DMS153 (cell line): Measurements from ENCODE around the gene ZNF638.
"Not testable (repeated sequence)": the region's sequence is repeated elsewhere in the genome, so short reads cannot be mapped to it uniquely, and the experiment has no call there.

Experiments used
- DNase-seq: peaks from one replicate; lab custom pipeline; 2025; lab: John Stamatoyannopoulos, UW

Gene ZNF638, protein sequence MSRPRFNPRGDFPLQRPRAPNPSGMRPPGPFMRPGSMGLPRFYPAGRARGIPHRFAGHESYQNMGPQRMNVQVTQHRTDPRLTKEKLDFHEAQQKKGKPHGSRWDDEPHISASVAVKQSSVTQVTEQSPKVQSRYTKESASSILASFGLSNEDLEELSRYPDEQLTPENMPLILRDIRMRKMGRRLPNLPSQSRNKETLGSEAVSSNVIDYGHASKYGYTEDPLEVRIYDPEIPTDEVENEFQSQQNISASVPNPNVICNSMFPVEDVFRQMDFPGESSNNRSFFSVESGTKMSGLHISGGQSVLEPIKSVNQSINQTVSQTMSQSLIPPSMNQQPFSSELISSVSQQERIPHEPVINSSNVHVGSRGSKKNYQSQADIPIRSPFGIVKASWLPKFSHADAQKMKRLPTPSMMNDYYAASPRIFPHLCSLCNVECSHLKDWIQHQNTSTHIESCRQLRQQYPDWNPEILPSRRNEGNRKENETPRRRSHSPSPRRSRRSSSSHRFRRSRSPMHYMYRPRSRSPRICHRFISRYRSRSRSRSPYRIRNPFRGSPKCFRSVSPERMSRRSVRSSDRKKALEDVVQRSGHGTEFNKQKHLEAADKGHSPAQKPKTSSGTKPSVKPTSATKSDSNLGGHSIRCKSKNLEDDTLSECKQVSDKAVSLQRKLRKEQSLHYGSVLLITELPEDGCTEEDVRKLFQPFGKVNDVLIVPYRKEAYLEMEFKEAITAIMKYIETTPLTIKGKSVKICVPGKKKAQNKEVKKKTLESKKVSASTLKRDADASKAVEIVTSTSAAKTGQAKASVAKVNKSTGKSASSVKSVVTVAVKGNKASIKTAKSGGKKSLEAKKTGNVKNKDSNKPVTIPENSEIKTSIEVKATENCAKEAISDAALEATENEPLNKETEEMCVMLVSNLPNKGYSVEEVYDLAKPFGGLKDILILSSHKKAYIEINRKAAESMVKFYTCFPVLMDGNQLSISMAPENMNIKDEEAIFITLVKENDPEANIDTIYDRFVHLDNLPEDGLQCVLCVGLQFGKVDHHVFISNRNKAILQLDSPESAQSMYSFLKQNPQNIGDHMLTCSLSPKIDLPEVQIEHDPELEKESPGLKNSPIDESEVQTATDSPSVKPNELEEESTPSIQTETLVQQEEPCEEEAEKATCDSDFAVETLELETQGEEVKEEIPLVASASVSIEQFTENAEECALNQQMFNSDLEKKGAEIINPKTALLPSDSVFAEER (N-terminal part only)

DNA sequence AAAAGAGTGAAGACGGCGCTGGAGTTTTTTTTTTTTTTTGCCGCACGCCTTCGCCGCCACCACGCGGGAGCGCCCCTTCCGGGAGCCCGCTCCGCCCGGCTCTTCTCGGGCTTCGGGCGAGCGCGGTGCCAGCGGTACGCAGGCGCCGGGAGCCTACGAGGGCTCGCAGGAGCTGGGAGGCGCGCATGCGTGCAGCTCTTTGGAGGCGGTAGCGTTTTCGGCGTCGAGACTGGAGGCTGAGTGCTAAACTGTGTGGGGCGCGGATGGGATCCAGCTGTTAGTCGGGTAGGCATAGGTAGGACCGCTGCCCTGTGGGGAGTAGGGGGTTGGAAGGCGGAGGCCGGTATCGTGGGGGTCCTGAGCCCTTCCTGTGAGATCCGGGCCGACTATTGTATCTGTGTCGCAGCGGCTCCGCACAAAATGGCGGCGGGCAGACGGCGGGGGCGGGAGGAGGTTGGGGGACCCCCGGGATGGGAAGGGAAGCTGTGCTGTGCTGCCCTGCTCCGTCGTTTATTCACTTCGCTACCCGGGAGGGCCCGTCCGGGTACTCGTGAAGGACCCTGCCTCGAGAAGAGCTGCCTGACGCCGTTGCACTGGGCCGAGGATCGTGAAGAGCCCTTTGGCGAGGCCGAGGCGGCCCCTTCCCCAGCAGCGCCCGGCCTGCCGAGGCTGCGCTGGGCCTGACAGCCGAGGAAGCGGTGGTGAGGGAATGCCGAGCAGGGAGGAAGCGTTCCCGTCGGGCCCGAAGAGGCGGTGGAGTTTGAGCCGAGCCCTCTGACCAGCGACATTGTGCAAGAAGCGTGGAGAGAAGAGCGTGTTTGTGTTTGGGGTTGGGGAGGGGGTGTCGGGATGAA is at the start of gene ZNF638:
Gene ZNF638, plus strand, starts transcription at position 202 of the 854 bp plus-strand sequence. CDS start 17,173 bp downstream, outside the sequence.
- peak; percentile 90 for DNase-seq

DNA sequence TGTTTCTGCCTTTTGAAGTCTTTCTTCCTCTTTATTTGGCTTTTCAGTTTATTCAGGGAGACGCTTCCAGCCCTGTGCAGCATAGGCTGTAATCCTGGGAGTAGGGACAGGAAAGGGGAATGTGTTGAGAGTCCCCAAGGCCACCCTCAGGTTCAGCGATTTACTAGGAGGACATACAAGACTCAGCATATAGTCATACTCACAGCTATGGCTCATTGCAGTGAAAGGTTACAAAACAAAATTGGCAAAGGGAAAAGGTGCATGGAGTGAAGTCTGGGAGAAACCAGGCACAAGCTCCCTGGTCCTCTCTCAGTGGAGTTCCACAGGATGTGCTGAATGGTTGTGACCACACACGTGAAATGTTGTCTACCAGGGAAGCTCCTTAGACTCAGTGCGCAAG is 49.6 kb upstream of the ZNF638 start:
- no peak for DNase-seq

DNA sequence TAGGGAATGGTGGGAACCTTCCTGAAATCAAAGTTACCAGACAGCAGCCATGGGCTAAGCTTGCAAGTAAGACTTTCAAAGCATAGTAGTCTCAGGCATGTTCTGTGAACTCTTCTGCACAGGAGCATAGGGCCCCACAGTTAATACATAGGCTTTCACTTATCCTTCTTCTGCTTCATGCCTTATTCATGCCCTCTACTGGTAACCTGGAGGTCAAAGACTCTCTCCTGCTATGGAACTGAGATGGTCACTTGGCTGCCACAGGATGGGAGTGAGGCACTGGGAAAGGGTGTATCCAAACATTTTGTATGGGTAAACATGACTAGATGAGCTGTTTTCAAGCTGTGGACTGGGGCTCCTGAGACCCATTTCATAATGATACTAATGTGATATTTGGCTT is 49.1 kb upstream of the ZNF638 start:
- no peak for DNase-seq

DNA sequence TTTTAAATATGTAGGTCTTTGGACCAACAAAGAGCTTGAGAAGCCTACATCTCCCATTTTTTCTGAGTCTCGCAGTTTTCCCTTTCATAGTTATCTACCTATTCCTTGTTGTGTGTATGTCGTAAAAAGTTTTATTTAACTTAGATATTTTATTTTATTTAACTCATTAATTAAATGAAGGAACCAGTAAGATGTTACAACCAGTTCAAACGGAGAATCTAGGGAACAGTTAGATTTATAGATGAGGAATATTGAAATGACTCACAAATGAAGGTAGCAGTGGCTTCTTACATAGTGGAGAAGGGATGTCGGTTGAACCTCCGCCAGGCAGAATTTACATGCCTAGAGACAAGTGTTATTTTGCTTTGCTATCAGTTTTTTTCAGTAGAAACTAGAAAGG is 48.5 kb upstream of the ZNF638 start:
- DNase-seq = no peak

DNA sequence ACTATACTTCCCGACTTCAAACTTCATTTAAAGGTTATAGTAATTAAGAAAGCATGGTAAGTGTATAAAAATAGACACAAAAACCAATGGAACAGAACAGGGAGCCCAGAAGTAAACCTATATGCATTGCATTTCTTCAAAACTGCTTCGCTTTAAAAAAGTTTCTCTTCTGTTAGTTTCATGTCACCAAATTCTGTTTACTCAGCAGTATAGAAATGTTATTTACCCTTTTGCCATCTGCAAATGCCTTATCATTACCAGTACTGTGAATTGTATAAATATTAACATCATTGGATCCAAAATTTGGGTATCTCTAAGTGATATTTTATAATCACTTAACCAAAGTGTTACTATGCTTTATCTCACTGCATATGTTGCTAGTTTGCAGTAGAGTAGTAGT is 45.9 kb upstream of the ZNF638 start:
- no peak for DNase-seq

DNA sequence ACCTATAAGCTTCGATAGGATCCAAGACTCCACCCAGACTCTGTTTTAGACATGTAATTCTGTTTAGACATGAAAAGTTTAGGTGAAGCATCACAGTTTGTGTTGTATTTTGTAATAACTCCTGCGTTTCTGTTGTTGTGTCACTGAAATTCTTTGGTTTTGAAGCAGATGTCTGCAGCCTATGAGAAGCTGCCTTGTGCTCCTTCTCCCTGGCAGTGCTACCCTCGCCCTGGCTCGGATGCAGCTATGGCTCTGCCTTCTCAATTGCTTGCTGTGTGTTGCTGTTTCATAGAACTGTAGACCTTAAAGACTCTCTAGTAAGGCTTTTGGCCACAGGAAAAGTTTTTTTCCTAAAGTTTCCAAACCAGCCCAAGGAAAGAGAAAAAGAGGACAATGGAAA is 40.2 kb upstream of the ZNF638 start:
- no peak for DNase-seq

DNA sequence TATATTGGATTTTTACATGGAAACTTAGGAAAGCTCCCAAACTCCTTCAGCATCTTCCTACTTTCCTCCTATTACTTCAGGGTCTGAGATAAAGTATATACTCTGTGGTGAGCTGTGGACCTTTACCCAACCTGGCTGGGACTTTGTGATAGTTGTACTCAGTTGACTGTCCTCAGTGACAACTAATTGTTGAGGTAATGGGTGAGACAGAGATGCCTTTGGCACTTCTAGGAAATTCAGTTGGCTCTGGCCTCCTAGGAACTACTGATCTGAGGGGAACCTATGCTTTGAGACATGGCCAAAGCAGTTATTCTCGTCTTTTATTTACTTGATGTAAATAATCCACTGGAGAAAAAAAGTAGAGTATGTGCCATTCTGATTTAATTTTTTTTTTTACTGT is 39.4 kb upstream of the ZNF638 start:
- DNase-seq = no peak

DNA sequence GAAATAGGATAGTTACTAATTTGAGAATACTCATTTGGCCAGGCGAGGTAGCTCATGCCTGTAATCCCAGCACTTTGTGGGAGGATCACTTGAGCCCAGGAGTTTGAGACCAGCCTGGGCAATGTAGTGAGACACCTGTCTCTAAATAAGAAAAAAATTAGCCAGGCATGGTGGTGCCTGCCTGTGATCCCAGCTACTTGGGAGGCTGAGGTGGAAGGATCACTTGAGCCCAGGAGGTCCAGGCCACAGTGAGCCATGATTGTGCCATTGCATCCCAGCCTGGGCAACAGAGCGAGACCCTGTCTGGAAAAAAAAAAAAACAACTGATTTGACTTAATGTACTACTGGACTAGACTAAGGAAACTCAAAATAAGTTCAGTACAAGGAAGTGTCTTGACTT is 32.7 kb upstream of the ZNF638 start:
- no peak for DNase-seq

DNA sequence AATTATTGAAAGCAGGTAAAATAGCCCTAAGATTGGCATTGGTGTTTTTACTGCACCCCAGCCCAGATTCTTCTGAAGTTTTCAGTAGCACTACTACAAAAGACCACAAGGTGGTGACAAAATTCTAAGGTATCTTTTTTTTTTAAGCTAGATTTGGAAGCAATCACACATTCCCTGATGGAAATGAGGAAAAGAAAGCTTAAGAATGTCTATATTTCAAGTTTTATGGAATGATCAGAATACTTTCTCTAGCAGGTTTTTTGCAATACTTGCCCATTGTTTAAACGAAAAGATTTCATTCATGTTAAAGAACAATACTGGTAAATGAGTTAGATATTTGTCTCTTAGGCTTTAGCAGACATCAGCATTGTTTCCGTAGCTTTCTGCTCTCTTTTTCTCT is 32.1 kb upstream of the ZNF638 start:
- no peak for DNase-seq

DNA sequence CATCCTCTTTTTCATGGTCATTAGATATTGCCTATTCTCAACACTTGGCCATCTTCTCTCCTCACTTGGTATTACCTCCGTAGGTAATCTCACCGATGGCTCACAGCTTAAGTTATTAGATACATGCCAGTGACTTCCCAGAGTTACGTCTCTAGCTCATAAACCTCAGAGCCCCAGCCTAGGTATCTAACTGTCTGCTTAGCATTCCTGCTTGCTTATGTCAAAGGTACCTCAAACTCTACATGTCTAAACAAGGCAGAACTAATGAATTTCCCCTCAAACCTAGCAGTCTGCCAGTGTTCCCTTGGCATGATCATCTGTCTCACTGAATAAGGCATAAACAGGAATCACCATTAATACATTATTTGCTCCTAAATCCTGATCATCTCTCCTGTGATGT is 27.7 kb upstream of the ZNF638 start:
- no peak for DNase-seq

DNA sequence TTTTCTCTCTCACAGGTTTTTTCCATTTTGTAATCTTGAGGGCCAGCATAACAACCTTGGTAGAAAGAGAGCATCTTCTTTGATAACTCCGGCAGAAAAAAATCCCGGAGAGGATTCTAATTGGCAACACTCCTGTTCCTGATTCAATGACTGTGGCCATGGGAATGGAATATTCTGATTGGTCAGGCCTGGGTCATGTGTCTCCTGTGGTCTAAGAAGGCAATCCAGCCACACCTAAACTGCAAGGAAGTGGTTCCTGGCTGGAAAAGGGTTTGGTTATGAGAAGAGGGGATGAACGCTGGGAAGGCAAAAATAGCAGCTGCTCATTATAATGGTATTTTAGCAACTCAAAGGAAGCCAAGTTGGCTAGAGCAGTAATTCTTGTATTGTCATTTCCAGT is 24.8 kb upstream of the ZNF638 start:
- DNase-seq = no peak

DNA sequence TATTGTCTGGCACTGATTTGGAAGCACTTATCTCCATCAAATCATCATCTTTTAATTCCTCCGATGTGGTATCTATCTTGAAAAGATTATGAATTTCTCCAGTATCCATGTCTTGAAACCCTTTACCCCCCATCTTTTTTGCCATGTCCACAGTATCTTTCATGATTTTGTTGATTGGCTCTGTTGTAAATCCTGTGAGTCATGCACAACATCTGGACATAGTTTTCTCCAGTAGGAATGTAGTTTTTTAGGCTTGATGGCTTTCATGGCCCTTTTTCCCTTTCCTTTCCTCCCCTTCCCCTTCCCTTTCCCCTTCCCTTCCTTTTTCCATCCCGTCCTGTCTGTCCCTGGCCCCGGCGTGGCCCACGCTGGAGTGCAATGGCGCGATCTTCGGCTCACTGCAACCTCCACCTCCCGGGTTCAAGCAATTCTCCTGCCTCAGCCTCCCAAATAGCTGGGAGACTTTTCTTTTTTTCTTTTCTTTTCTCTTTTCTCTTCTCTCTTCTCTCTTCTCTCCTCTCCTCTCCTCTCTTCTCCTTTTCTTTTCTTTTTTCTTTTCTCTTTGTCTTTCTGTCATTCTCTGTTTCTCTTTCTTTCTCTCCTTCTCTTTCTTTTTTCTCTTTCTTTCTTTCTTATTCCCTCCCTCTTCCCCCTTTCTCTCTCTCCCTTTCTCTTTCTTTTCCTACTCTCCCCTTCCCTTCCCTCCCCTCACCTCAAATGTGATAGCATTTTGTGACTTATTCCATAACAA is 18.4 kb upstream of the ZNF638 start:
- DNase-seq = no peak

DNA sequence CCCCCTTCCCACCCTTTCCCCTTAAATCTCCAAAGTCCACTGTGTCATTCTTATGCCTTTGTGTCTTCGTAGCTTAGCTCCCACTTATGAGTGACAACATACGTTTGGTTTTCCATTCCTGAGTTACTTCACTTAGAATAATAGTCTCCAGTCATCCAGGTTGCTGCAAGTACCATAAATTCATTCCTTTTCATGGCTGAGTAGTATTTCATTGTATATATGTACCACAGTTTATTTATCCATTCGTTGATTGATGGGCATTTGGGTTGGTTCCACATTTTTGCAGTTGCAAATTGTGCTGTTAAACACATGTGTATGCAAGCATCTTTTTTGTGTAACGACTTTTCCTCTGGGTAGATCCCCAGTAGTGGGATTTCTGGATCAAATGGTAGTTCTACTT is 14.5 kb upstream of the ZNF638 start:
- DNase-seq = no peak

DNA sequence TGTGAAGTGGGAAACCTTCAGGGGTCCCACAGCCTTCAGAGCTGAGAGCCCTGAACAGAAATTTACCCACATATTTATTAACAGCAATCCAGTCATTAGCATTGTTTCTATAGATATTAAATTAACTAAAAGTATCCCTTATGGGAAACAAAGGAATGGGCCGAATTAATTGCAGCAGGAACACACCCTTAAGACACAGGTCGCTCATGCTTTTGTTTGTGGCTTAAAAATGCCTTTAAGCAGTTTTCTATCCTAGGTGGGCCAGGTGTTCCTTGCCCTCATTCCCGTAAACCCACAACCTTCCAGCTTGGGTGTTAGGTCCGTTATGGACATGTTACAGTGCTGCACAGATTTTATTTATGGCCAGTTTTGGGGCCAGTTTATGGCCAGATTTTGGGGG is 13.7 kb upstream of the ZNF638 start:
- not testable (repeated sequence) for DNase-seq

DNA sequence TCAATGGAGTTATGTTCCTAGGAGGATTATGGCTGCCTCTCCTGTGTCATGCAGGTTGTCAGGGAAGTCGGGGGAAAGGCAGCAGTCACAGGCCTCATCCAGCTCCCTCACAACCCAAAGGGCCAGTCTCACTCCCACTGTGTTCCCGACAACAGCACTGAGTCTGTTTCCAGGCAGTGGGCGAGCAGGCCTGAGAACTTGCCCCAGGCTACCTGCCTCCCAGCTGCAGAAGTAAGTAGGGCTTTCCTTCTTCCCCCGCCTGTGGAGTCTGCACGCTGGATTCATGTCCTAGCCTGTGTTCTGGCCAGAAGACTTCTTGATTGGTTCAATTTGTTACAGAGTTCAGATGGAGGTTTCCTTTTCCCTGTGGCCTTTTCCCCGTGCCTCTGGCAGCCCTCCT is 8.2 kb upstream of the ZNF638 start:
- no peak for DNase-seq

DNA sequence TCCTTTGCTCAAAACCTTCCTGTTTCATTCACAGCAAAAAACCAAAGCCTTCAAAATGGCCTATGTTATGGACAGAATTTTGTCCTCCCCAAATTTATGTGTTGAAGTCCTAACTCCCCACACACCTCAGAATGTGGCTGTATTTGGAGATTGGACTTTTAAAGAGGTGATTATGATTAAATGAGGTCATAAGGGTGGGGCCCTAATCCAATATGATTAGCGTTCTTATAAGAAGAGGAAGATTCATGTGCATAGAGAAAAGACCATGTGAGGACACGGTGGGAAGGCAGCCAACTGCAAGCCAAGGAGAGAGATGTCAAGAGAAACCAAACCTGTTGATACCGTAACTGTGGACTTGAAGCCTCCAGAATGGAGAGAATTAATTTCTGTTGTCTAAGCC is 4.6 kb upstream of the ZNF638 start:
- DNase-seq = no peak

DNA sequence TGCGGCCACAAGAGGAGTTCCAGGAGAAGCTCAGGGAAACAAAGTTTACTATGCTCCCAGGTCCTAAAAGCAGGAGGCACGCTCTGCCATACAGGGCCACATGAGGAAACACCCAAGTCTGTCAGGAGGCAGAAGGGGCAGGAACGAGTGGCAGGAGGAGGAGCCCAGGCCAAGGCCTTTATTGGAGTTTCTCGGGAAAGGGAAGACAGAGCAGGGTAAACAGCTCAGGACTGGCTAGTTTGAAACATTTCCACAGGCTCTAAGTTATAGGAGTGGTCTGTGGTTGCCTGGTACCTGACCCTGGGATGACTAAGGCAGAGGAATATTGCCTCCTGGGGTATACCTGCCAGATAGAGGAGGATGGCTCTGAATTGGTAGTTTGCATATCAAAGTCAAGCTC is 3.7 kb upstream of the ZNF638 start:
- no peak for DNase-seq

DNA sequence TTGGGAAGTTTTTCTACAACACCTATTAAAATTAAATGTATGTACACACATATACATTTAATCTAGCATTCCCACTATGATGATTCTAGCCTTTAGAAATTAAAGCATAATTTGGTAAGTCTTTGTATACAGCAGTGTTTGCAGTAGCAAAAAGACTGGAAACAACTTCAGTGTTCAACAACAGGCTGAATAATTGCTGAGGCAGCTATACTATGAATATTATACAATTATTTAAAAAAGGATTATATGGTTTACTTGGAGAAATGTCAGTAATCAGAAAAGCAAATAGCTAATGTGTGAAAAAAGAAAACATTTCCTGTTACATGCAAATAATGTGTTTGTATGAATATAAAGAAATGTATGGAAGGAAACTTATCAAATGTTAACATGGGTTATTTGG is 1.4 kb upstream of the ZNF638 start:
- no peak for DNase-seq

DNA sequence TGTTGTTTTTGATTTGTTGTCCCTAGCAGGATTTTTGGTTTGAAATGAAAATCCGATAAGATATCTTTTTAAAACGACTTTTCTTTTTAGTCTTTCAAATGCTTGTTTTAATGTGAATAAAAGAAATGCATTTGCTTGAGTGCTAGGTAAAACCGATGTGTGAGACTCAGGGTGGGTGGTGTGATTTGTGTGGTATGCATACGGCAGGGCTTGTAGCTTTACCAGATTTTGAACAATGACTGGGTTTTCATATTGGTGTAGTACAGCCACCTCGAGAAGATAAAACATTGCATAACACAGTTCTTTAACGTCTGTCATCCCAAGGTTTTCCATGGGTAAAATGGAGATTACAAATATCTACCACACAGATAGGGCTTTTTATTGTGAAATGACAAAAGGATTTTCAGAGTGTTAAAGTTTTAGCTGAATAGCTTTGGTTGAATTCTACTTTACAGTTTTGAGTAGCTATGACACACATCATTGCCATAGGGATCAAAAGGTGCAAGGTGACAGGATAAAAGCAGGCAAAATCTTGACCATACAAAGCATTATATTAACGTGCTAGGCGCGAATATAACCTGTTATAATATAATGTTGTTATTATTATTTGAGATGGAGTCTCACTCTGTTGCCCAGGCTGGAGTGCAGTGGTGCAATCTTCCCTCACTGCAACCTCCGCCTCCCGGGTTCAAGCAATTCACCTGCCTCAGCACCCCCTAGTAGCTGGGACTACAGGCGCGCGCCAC is 824 bp upstream of the ZNF638 start:
- no peak for DNase-seq

DNA sequence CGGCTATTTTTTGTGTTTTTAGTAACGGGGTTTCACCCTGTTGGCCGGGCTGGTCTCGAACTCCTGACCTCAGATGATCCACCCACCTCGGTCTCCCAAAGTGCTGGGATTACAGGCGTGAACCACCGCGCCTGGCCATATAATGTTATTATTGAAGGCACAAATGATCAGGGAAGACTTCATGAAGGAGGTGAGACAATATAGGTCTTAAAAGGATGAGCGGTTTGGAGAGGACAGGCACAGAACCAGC is 326 bp upstream of the ZNF638 start:
- DNase-seq = not testable (repeated sequence)

DNA sequence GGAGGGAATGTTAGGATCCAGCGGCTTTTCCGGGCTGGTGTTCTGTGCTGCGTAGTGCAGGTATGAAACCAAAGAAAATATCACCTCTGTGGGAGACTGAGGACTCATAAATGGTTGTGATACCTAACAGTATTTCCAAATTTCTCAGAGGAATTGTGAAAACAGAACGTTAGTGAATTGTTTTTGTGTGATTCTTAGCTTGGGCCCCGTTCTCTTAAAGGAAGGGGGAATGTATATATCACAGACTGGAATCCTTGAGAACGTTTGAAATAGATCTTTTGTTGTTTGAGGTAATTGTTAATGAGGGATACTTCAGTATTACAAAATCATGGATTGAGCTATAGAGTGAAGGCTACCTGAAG is 834 bp downstream of the ZNF638 start:
- no peak for DNase-seq
